Endothelial cell of umbilical vein (primary cell): ENCODE results near the gene ZNF37A. TPM values are rescaled to one million over a fixed set of nuclear protein-coding genes. Genes with fewer than 3 reads are reported as not detected.

ENCODE experiments used
- BruUV-seq: library from RNA; stranded (reverse); fragments of 400-500 nt; replicated peaks from 2 replicates; lab custom pipeline; 2021; lab: Mats Ljungman, UMichigan
- CTCF ChIA-PET: fragments of 300-600, 350-600 bp; sonication (Branson Sonifier 250); formaldehyde crosslinking; loops from one replicate; lab custom pipeline; 2021; ENCODE audit warnings: antibody characterized with exemption, inconsistent platforms; lab: Charles Lee
- POLR2A ChIA-PET: fragments of 300-600, 350-600 bp; sonication (Branson Sonifier 250); formaldehyde crosslinking; loops from one replicate; lab custom pipeline; 2021; ENCODE audit warnings: antibody characterized with exemption, inconsistent platforms; lab: Charles Lee
- DNase-seq: peaks from one replicate; pipeline ENCODE4 v3.0.0-alpha.2; 2011; ENCODE audit warnings: low read depth, low spot score
- FAIRE-seq: peaks from 2 replicates; lab custom pipeline; 2011; peaks lifted over from hg19 to GRCh38; lab: Jason Lieb, UNC
- H2AFZ ChIP-seq: 2 replicates; pipeline ENCODE4 v1.6.0; 2012; ENCODE audit warnings: low read depth, low read length, control low read depth, inconsistent platforms
- H3K27ac ChIP-seq: 2 replicates; pipeline ENCODE4 v1.5.1; 2011; ENCODE audit warnings: low read depth, mild to moderate bottlenecking, control low read depth, low read length, moderate library complexity; ENCODE audit not compliant: insufficient read depth
- H3K27me3 ChIP-seq, 2 experiments: 2 replicates each; pipeline versions ENCODE4 v1.6.0 to v1.6.1; 2011; ENCODE audit warnings: low read length in 2 of 2, mixed read lengths in 1 of 2; ENCODE audit not compliant: control insufficient read depth in 2 of 2, insufficient read depth in 2 of 2
- H3K36me3 ChIP-seq, 2 experiments: 2 replicates in 1 of 2; 3 replicates in 1 of 2; pipeline ENCODE4 v1.5.1; 2011; ENCODE audit warnings: low read length in 2 of 2, mild to moderate bottlenecking in 1 of 2, moderate library complexity in 1 of 2; ENCODE audit not compliant: control insufficient read depth in 2 of 2, insufficient read depth in 2 of 2; ENCODE audit errors: extremely low read depth in 1 of 2
- H3K4me1 ChIP-seq: 3 replicates; pipeline ENCODE4 v1.5.1; 2011; ENCODE audit warnings: mild to moderate bottlenecking, low read length; ENCODE audit not compliant: control insufficient read depth, insufficient read depth; ENCODE audit errors: extremely low read depth
- H3K4me2 ChIP-seq: 2 replicates; pipeline ENCODE4 v1.6.1; 2011; ENCODE audit warnings: low read length, control low read depth, mixed read lengths; ENCODE audit not compliant: insufficient read depth
- H3K4me3 ChIP-seq, 3 experiments: fragments of 200-600 bp in 1 of 3; sonication (generic), shearing (Covaris generic) in 1 of 3; replicated peaks in 1 of 3; 2 replicates each; pipeline ENCODE4 v1.5.1; 2011 to 2016; ENCODE audit warnings: control low read depth in 3 of 3, low read length in 3 of 3, mild to moderate bottlenecking in 2 of 3, inconsistent platforms in 1 of 3, low read depth in 1 of 3, moderate library complexity in 1 of 3; ENCODE audit not compliant: insufficient read depth in 1 of 3
- H3K79me2 ChIP-seq: 2 replicates; pipeline ENCODE4 v1.6.0; 2012; ENCODE audit warnings: low read length, inconsistent platforms; ENCODE audit not compliant: control insufficient read depth, insufficient read depth
- H3K9ac ChIP-seq: replicated peaks from 2 replicates; pipeline ENCODE3; 2011; ENCODE audit warnings: low read length, control low read depth; ENCODE audit not compliant: insufficient read depth; ENCODE audit errors: extremely low read depth
- H3K9me1 ChIP-seq: replicated peaks from 3 replicates; pipeline ENCODE4 v1.6.0; 2011; ENCODE audit warnings: mild to moderate bottlenecking, low read length; ENCODE audit not compliant: control insufficient read depth, insufficient read depth; ENCODE audit errors: extremely low read depth
- H3K9me3 ChIP-seq: replicated peaks from 2 replicates; pipeline ENCODE4 v1.5.1; 2012; ENCODE audit warnings: low read length, inconsistent platforms; ENCODE audit not compliant: control insufficient read depth, insufficient read depth
- H4K20me1 ChIP-seq: replicated peaks from 2 replicates; pipeline ENCODE3; 2011; ENCODE audit warnings: mild to moderate bottlenecking, low read length; ENCODE audit not compliant: control insufficient read depth, insufficient read depth; ENCODE audit errors: extremely low read depth
- CTCF ChIP-seq, 2 donors: IDR thresholded peaks; 1 replicate in 1 of 2; 2 replicates in 1 of 2; pipeline ENCODE4 v1.5.1; 2011; ENCODE audit warnings: low read length in 2 of 2, mild to moderate bottlenecking in 2 of 2, moderate library complexity in 2 of 2, control low read depth in 1 of 2, inconsistent platforms in 1 of 2, low read depth in 1 of 2; ENCODE audit not compliant: insufficient read depth in 1 of 2; ENCODE audit errors: extremely low read depth in 1 of 2
- EZH2 ChIP-seq: IDR thresholded peaks from 2 replicates; pipeline ENCODE4 v1.6.1; 2012; ENCODE audit warnings: borderline replicate concordance, low read depth, mild to moderate bottlenecking, moderate library complexity, low read length, inconsistent platforms; ENCODE audit not compliant: severe bottlenecking
- FOS ChIP-seq: IDR thresholded peaks from 2 replicates; pipeline ENCODE4 v1.6.1; 2011; ENCODE audit warnings: mild to moderate bottlenecking, low read length, moderate library complexity, borderline replicate concordance; ENCODE audit not compliant: insufficient read depth
- GATA2 ChIP-seq: IDR thresholded peaks from 2 replicates; pipeline ENCODE4 v1.7.0; 2011; ENCODE audit warnings: low read depth, mild to moderate bottlenecking, moderate library complexity, mixed read lengths, low read length; ENCODE audit not compliant: insufficient read length, insufficient read depth
- JUN ChIP-seq: IDR thresholded peaks from 2 replicates; pipeline ENCODE4 v1.6.1; 2011; ENCODE audit warnings: borderline replicate concordance, low read depth; ENCODE audit not compliant: insufficient read length, insufficient read depth
- MAX ChIP-seq: IDR thresholded peaks from 2 replicates; pipeline ENCODE4 v1.6.1; 2011; ENCODE audit not compliant: insufficient read depth, insufficient read length
- MYC ChIP-seq: IDR thresholded peaks from one replicate; pipeline ENCODE4 v1.6.1; 2011; ENCODE audit warnings: mild to moderate bottlenecking, low read depth, low read length
- POLR2A ChIP-seq: IDR thresholded peaks from 2 replicates; pipeline ENCODE4 v1.6.1; 2012; ENCODE audit warnings: low read depth, mild to moderate bottlenecking, control low read depth, low read length
- POLR2AphosphoS5 ChIP-seq: IDR thresholded peaks from 2 replicates; pipeline ENCODE4 v1.6.1; 2012; ENCODE audit warnings: low read depth, mild to moderate bottlenecking, control low read depth, low read length, moderate library complexity; ENCODE audit not compliant: insufficient read depth
- dilution Hi-C: fragments of 300-500 bp; cut with MboI; formaldehyde crosslinking; loops from one replicate; pipeline ENCODE4 v1.15.0; 2019; ENCODE audit warnings: low sequenced_read_pairs; ENCODE audit not compliant: extremely low pct_ligation_motif_present
- intact Hi-C: fragments of 100-400 bp; cut with micrococcal nuclease; formaldehyde crosslinking; loops from one replicate; pipeline ENCODE4 v1.10.0; 2022
- polyA plus RNA-seq, 4 experiments: library from polyadenylated mRNA; depleted of rRNA in 3 of 4; stranded (reverse) in 3 of 4; unstranded in 1 of 4; fragments of >200 nt; gene quantifications; 2 replicates each; pipeline versions ENCODE4 v1.2.1 to v1.2.3, GENCODE V29; 2011 to 2012; ENCODE audit warnings: missing spikeins in 1 of 4
- total RNA-seq: library from RNA; stranded (reverse); gene quantifications from 2 replicates; pipeline ENCODE4 v1.2.3, GENCODE V29; 2021

The ZNF37A gene
- total and polyA plus RNA-seq, 2 donors (not counting 3 experiments of a cell fraction or from before 2014, with no cell fraction given), result 3.4 to 14.5 TPM

GRCh38 chr10:38157270-38157685 is 63.1 kb downstream of the ZNF37A start:
- TF ChIP-seq MAX (no peak), POLR2A (no peak), FOS (no peak), JUN (no peak), CTCF (IDR thresholded peaks at IDR 0.05; ENCODE audit: extremely low read depth in 1 of 2, insufficient read depth in 1 of 2, low read depth in 1 of 2, low read length in 2 of 2) (no peak), POLR2AphosphoS5 (no peak), MYC (no peak), GATA2 (no peak), EZH2 (no peak)
- dilution Hi-C loops, result no loop called here
- no peak overlapping the region for H3K4me3 ChIP-seq
- ChIA-PET POLR2A (no interaction called here), CTCF (no interaction called here)
- no peaks in the 10 kb centered on the region for H3K27me3 ChIP-seq
- peaks cover 2% of the 10 kb centered on the region for H3K9me3 ChIP-seq
- no peak overlapping the region for H3K4me2 ChIP-seq
- H2AFZ ChIP-seq, result no peak overlapping the region
- no peaks in the 10 kb centered on the region for H3K36me3 ChIP-seq
- no TSS peak for BruUV-seq
- no peak overlapping the region for H3K27ac ChIP-seq
- H4K20me1 ChIP-seq, result no peaks in the 10 kb centered on the region
- no peak for DNase-seq
- intact Hi-C loops, result no loop called here
- H3K9ac ChIP-seq, result no peak overlapping the region
- no peaks in the 10 kb centered on the region for H3K9me1 ChIP-seq
- FAIRE-seq, result no peak
- no peaks in the 10 kb centered on the region for H3K79me2 ChIP-seq
- H3K4me1 ChIP-seq, result no peaks in the 10 kb centered on the region
